Stomach (tissue), 4 donors: ENCODE data around the gene INF2.

Experiments
- CTCF ChIP-seq, 7 experiments: fragments of 450-650 bp in 4 of 7; fragments of 200-600 bp in 3 of 7; sonication (generic) in 3 of 7; IDR thresholded peaks; one replicate each; pipeline ENCODE4 v1.5.1; 2016 to 2019; ENCODE audit warnings: antibody characterized with exemption in 7 of 7, control low read depth in 2 of 7, mild to moderate bottlenecking in 1 of 7
- EP300 ChIP-seq: sonication (generic); formaldehyde crosslinking; IDR thresholded peaks from one replicate; pipeline ENCODE4 v1.6.1; 2017; ENCODE audit warnings: antibody characterized with exemption
- POLR2A ChIP-seq, 4 donors: fragments of 450-650 bp; IDR thresholded peaks; one replicate each; pipeline ENCODE4 v1.6.1; 2016; ENCODE audit warnings: antibody characterized with exemption in 4 of 4, control low read depth in 2 of 4, mild to moderate bottlenecking in 1 of 4, moderate library complexity in 1 of 4
- POLR2AphosphoS5 ChIP-seq, 3 donors: sonication (generic); formaldehyde crosslinking; IDR thresholded peaks; one replicate each; pipeline ENCODE4 v1.6.1; 2016; ENCODE audit warnings: antibody characterized with exemption in 3 of 3

GRCh38 chr14:104724981-104725771 lies 35.8 kb downstream of the INF2 start:
- TF ChIP-seq CTCF (IDR thresholded peaks at IDR 0.05) = no peak
- TF ChIP-seq POLR2A (IDR thresholded peaks at IDR 0.05) = no peak
- TF ChIP-seq POLR2AphosphoS5 (IDR thresholded peaks at IDR 0.05) = no peak
- no peak for TF ChIP-seq EP300
